B cell (primary cell): ENCODE measurements around the gene IFT22. TPM values are rescaled to one million over a fixed set of nuclear protein-coding genes. Genes with fewer than 3 reads are reported as not detected.

ENCODE experiments used
- ATAC-seq: fragments of 200-7000 bp; cut with Tn5 transposase; one replicate; pipeline ENCODE4 v1.10.0; 2021; ENCODE audit warnings: low read depth, mild to moderate bottlenecking, moderate number of reproducible peaks, moderate library complexity
- CTCF ChIA-PET: fragments of 350-600 bp; sonication (Branson Sonifier 250); formaldehyde crosslinking; loops from one replicate; lab custom pipeline; 2021; ENCODE audit warnings: antibody characterized with exemption, inconsistent platforms; lab: Charles Lee
- POLR2A ChIA-PET: fragments of 350-600 bp; sonication (Branson Sonifier 250); formaldehyde crosslinking; loops from one replicate; lab custom pipeline; 2021; ENCODE audit warnings: antibody characterized with exemption; lab: Charles Lee
- DNase-seq: peaks from one replicate; pipeline ENCODE4 v3.0.0; 2013
- H2AFZ ChIP-seq: 2 replicates; pipeline ENCODE4 v1.6.1; 2012; ENCODE audit warnings: mild to moderate bottlenecking, low read depth, low read length; ENCODE audit not compliant: insufficient read depth, poor library complexity, severe bottlenecking
- H3K27ac ChIP-seq, 2 donors: 1 replicate in 1 of 2; 2 replicates in 1 of 2; pipeline ENCODE4 v1.5.1; 2012 to 2013; ENCODE audit warnings: low read length in 2 of 2, mild to moderate bottlenecking in 2 of 2, moderate library complexity in 1 of 2
- H3K27me3 ChIP-seq, 4 experiments: fragments of 200-600 bp in 1 of 4; sonication (generic) in 1 of 4; replicated peaks in 1 of 4; 1 replicate in 2 of 4; 2 replicates in 2 of 4; pipeline versions ENCODE4 v1.6.1 to v1.7.0; 2013 to 2016; ENCODE audit warnings: low read length in 3 of 4, mild to moderate bottlenecking in 2 of 4, mixed read lengths in 1 of 4, moderate library complexity in 1 of 4; ENCODE audit not compliant: insufficient read depth in 4 of 4, control insufficient read depth in 3 of 4; ENCODE audit errors: control extremely low read depth in 1 of 4
- H3K36me3 ChIP-seq, 2 experiments: replicated peaks in 1 of 2; 1 replicate in 1 of 2; 2 replicates in 1 of 2; pipeline versions ENCODE4 v1.6.1 to v1.7.1; 2013; ENCODE audit warnings: low read length in 1 of 2; ENCODE audit not compliant: insufficient read depth in 2 of 2, control insufficient read depth in 1 of 2; ENCODE audit errors: control extremely low read depth in 1 of 2, extremely low read depth in 1 of 2
- H3K4me1 ChIP-seq, 2 donors: fragments of 200-600 bp in 1 of 2; sonication (generic) in 1 of 2; 1 replicate in 1 of 2; 2 replicates in 1 of 2; pipeline versions ENCODE4 v1.5.1 to v1.6.1; 2013 to 2017; ENCODE audit warnings: low read length in 2 of 2; ENCODE audit not compliant: control insufficient read depth in 2 of 2, insufficient read depth in 2 of 2
- H3K4me2 ChIP-seq: replicated peaks from 2 replicates; pipeline ENCODE3; 2012; ENCODE audit warnings: mild to moderate bottlenecking, low read depth, low read length; ENCODE audit not compliant: poor library complexity, severe bottlenecking
- H3K4me3 ChIP-seq, 5 experiments: fragments of 200-600 bp in 1 of 5; sonication (generic) in 1 of 5; 1 replicate in 3 of 5; 2 replicates in 2 of 5; pipeline versions ENCODE4 v1.5.1 to v1.7.0; 2011 to 2016; ENCODE audit warnings: low read length in 4 of 5, mild to moderate bottlenecking in 4 of 5, low read depth in 2 of 5, control low read depth in 1 of 5, moderate library complexity in 1 of 5; ENCODE audit not compliant: insufficient read depth in 1 of 5; ENCODE audit errors: control extremely low read depth in 1 of 5, extremely low read depth in 1 of 5
- H3K79me2 ChIP-seq: fragments of 200-600 bp; sonication (generic); one replicate; pipeline ENCODE4 v1.6.0; 2016; ENCODE audit warnings: low read length; ENCODE audit not compliant: control insufficient read depth, insufficient read depth
- H3K9ac ChIP-seq: fragments of 200-600 bp; sonication (generic); 2 replicates; pipeline ENCODE4 v1.6.1; 2017; ENCODE audit warnings: mild to moderate bottlenecking, low read length, moderate library complexity
- H3K9me3 ChIP-seq, 3 donors: one replicate each; pipeline versions ENCODE4 v1.6.1 to v1.7.1; 2013; ENCODE audit warnings: low read length in 2 of 3; ENCODE audit not compliant: control insufficient read depth in 2 of 3, insufficient read depth in 1 of 3; ENCODE audit errors: control extremely low read depth in 1 of 3
- H4K20me1 ChIP-seq: 2 replicates; pipeline ENCODE4 v1.6.0; 2012; ENCODE audit warnings: mild to moderate bottlenecking, low read length; ENCODE audit not compliant: insufficient read depth, control insufficient read depth, poor library complexity, severe bottlenecking
- H3K27ac Mint-ChIP-seq: one replicate; pipeline ENCODE4 v1.8.0; 2021; ENCODE audit warnings: mixed read lengths
- H3K27me3 Mint-ChIP-seq: one replicate; pipeline ENCODE4 v1.8.0; 2021; ENCODE audit warnings: mixed read lengths
- H3K4me1 Mint-ChIP-seq: one replicate; pipeline ENCODE4 v1.8.0; 2021; ENCODE audit warnings: mixed read lengths
- H3K4me3 Mint-ChIP-seq: one replicate; pipeline ENCODE4 v1.8.0; 2021; ENCODE audit warnings: mixed read lengths
- H3K9me3 Mint-ChIP-seq: one replicate; pipeline ENCODE4 v1.8.0; 2022; ENCODE audit warnings: mixed read lengths; ENCODE audit not compliant: insufficient read depth
- CTCF ChIP-seq: fragments of 200-600 bp; IDR thresholded peaks from one replicate; pipeline ENCODE4 v1.8.0; 2022; ENCODE audit warnings: antibody characterized with exemption, mild to moderate bottlenecking
- EZH2 ChIP-seq: IDR thresholded peaks from 2 replicates; pipeline ENCODE4 v1.6.1; 2012; ENCODE audit warnings: borderline replicate concordance, low read depth, mild to moderate bottlenecking, moderate library complexity, low read length; ENCODE audit not compliant: insufficient read depth, poor library complexity, severe bottlenecking
- WGBS: methylation state at CpG from one replicate; pipeline ENCODE4 v1.1.5; 2013; ENCODE audit warnings: missing lambda C conversion rate; ENCODE audit not compliant: insufficient coverage; 5-methylcytosine and 5-hydroxymethylcytosine counted together
- intact Hi-C: fragments of 100-400 bp; cut with micrococcal nuclease; formaldehyde crosslinking; loops from one replicate; pipeline ENCODE4 v1.10.0; 2022
- polyA plus RNA-seq: library from polyadenylated mRNA; depleted of rRNA; stranded (reverse); fragments of >200 nt; gene quantifications from 2 replicates; pipeline ENCODE4 v1.2.3, GENCODE V29; 2012
- total RNA-seq, 2 donors: library from RNA; stranded (reverse); fragments of 120-200 nt in 1 of 2; gene quantifications; 1 replicate in 1 of 2; 2 replicates in 1 of 2; pipeline versions ENCODE4 v1.2.3 to v1.2.4, GENCODE V29; 2013 to 2022

Gene IFT22
- total and polyA plus RNA-seq, 2 donors (not counting 1 experiment from before 2014, with no cell fraction given): 5.2 to 7.3 TPM

DNA sequence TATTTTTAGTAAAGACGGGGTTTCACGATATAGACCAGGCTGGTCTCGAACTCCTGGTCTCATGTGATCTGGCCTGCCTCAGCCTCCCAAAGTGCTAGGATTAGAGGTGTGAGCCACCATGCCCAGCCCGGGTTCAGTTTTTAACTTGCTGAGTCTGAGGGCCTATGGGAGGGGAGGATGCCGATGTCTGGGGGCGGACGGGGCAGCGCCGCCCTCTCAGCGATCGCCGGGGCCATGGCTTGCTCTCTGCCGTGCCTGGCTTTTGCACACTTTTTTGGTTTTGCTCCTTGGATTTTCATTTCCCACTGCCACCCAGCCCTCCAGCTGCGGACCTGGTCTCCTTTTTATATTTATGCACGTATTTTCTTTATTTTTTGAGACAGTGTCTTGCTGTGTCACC is 25.9 kb upstream of the IFT22 start:
- H3K9me3 Mint-ChIP-seq: no peaks in the 10 kb centered on the region
- peaks cover 21% of the 10 kb centered on the region for H3K27me3 Mint-ChIP-seq
- Histone ChIP-seq H3K27me3 (peaks cover 0 to 2% (median 0%) of the 10 kb centered on the region in 4 experiments), H3K36me3 (no peaks in the 10 kb centered on the region), H4K20me1 (no peaks in the 10 kb centered on the region), H3K4me2 (no peak overlapping the region), H3K9ac (no peak overlapping the region), H3K4me3 (no peak overlapping the region), H2AFZ (no peak overlapping the region), H3K4me1 (no peaks in the 10 kb centered on the region), H3K9me3 (no peaks in the 10 kb centered on the region), H3K27ac (no peak overlapping the region), H3K79me2 (no peaks in the 10 kb centered on the region)
- no peaks in the 10 kb centered on the region for H3K4me1 Mint-ChIP-seq
- TF ChIP-seq EZH2 (no peak), CTCF (no peak)
- H3K27ac Mint-ChIP-seq: no peak overlapping the region
- intact Hi-C loops: no loop called here
- POLR2A ChIA-PET: no interaction called here
- CTCF ChIA-PET: no interaction called here
- no peak for ATAC-seq
- no peak overlapping the region for H3K4me3 Mint-ChIP-seq
- WGBS: 92% methylated on average over 9 of the region's 15 CpGs
- no peak for DNase-seq

GRCh38 chr7:101342892-101343291 is 21.3 kb upstream of the IFT22 start:
- H3K4me1 ChIP-seq: no peaks in the 10 kb centered on the region
- TF ChIP-seq CTCF (no peak), EZH2 (no peak)
- H3K9me3 ChIP-seq: no peaks in the 10 kb centered on the region
- H3K4me3 Mint-ChIP-seq: no peak overlapping the region
- CTCF ChIA-PET: no interaction called here
- DNase-seq (no peak), ATAC-seq (no peak)
- H2AFZ ChIP-seq: no peak overlapping the region
- H3K4me2 ChIP-seq: no peak overlapping the region
- H3K9me3 Mint-ChIP-seq: no peaks in the 10 kb centered on the region
- no peak overlapping the region for H3K9ac ChIP-seq
- no peak overlapping the region for H3K27ac Mint-ChIP-seq
- H3K27ac ChIP-seq: no peak overlapping the region
- no peaks in the 10 kb centered on the region for H3K79me2 ChIP-seq
- H3K27me3 Mint-ChIP-seq: peaks cover 6% of the 10 kb centered on the region
- WGBS: 93% methylated on average over 4 of the region's 7 CpGs
- no peaks in the 10 kb centered on the region for H3K36me3 ChIP-seq
- intact Hi-C loops: no loop called here
- no peak overlapping the region for H3K4me3 ChIP-seq
- no peaks in the 10 kb centered on the region for H3K4me1 Mint-ChIP-seq
- POLR2A ChIA-PET: interaction anchor here (0.5 kb wide), 1 partner anchor 75 kb away, joined by 3 read pairs; no protein-coding TSS in a partner anchor
- H3K27me3 ChIP-seq: no peaks in the 10 kb centered on the region
- no peaks in the 10 kb centered on the region for H4K20me1 ChIP-seq
